GM12878 (cell line): ENCODE measurements around the gene ATF6. TPM values are rescaled to one million over a fixed set of nuclear protein-coding genes. Genes with fewer than 3 reads are reported as not detected.

ENCODE experiments used
- ATAC-seq: fragments of 200-7000 bp; cut with Tn5 transposase; 3 replicates; pipeline ENCODE4 v1.9.1; 2020; ENCODE audit warnings: mild to moderate bottlenecking, moderate library complexity
- BruUV-seq: library from RNA; stranded (reverse); fragments of 400-500 nt; replicated peaks from 2 replicates; lab custom pipeline; 2021; lab: Mats Ljungman, UMichigan
- CTCF ChIA-PET: fragments of 300-600 bp; sonication (Branson Sonifier 250); formaldehyde crosslinking; extraction: SDS; loops from one replicate; lab custom pipeline; 2021; ENCODE audit warnings: inconsistent platforms; lab: Yijun Ruan, JAX
- POLR2A ChIA-PET: fragments of 350-600 bp; formaldehyde crosslinking; extraction: SDS; loops from one replicate; lab custom pipeline; 2021; ENCODE audit warnings: inconsistent platforms; lab: Charles Lee
- RAD21 ChIA-PET: fragments of 300-600 bp; sonication (Branson Sonifier 250); formaldehyde crosslinking; loops from one replicate; lab custom pipeline; 2023; ENCODE audit warnings: antibody characterized with exemption; ENCODE audit not compliant: unreplicated experiment; lab: Charles Lee
- SMC1A ChIA-PET: fragments of 300-600 bp; sonication (Branson Sonifier 250); formaldehyde crosslinking; loops from one replicate; lab custom pipeline; 2023; ENCODE audit not compliant: unreplicated experiment, uncharacterized antibody; lab: Charles Lee
- DNase-seq: peaks from one replicate; pipeline ENCODE4 v3.0.0-alpha.2; 2011; ENCODE audit warnings: low read depth, low spot score
- FAIRE-seq: peaks from 3 replicates; lab custom pipeline; 2011; peaks lifted over from hg19 to GRCh38; lab: Jason Lieb, UNC
- H2AFZ ChIP-seq: 2 replicates; pipeline ENCODE4 v1.6.0; 2011; ENCODE audit warnings: low read depth, low read length, control low read depth; ENCODE audit not compliant: control insufficient read depth
- H3K27ac ChIP-seq: 2 replicates; pipeline ENCODE4 v1.5.1; 2011; ENCODE audit warnings: control low read depth; ENCODE audit not compliant: control insufficient read depth, insufficient read depth
- H3K27me3 ChIP-seq, 2 experiments: replicated peaks in 1 of 2; 2 replicates each; pipeline versions ENCODE4 v1.6.0 to v1.6.1; 2011; ENCODE audit warnings: low read length in 1 of 2; ENCODE audit not compliant: control insufficient read depth in 2 of 2, insufficient read depth in 2 of 2
- H3K36me3 ChIP-seq, 2 experiments: 2 replicates each; pipeline ENCODE4 v1.5.1; 2011; ENCODE audit warnings: low read length in 1 of 2; ENCODE audit not compliant: control insufficient read depth in 2 of 2, insufficient read depth in 2 of 2
- H3K4me1 ChIP-seq: 2 replicates; pipeline ENCODE4 v1.6.1; 2011; ENCODE audit warnings: mild to moderate bottlenecking, low read length, moderate library complexity, mixed read lengths; ENCODE audit not compliant: control insufficient read depth, insufficient read depth
- H3K4me2 ChIP-seq: 2 replicates; pipeline ENCODE4 v1.6.0; 2011; ENCODE audit warnings: control low read depth; ENCODE audit not compliant: control insufficient read depth, insufficient read depth
- H3K4me3 ChIP-seq: fragments of 200-600 bp; sonication (generic); 2 replicates; pipeline ENCODE4 v1.5.1; 2016
- H3K79me2 ChIP-seq: 2 replicates; pipeline ENCODE4 v1.6.0; 2011; ENCODE audit warnings: low read length; ENCODE audit not compliant: control insufficient read depth, insufficient read depth
- H3K9ac ChIP-seq: 2 replicates; pipeline ENCODE4 v1.8.0; 2011; ENCODE audit warnings: low read length, control low read depth, mixed read lengths; ENCODE audit not compliant: control insufficient read depth, insufficient read depth
- H3K9me3 ChIP-seq: replicated peaks from 3 replicates; pipeline ENCODE4 v1.5.1; 2011; ENCODE audit warnings: mild to moderate bottlenecking, low read length; ENCODE audit not compliant: control insufficient read depth, insufficient read depth
- H4K20me1 ChIP-seq: 2 replicates; pipeline ENCODE4 v1.6.0; 2011; ENCODE audit not compliant: control insufficient read depth, insufficient read depth
- BCL3 ChIP-seq: IDR thresholded peaks from 2 replicates; pipeline ENCODE4 v1.6.1; 2011; ENCODE audit warnings: borderline replicate concordance, low read depth, mild to moderate bottlenecking, moderate library complexity, low read length; ENCODE audit not compliant: insufficient read depth, poor library complexity, severe bottlenecking
- BRCA1 ChIP-seq: IDR thresholded peaks from 2 replicates; pipeline ENCODE4 v1.6.1; 2011; ENCODE audit warnings: low read depth, low read length, improper control_type of control experiment
- CBX5 ChIP-seq: sonication (generic); IDR thresholded peaks from 2 replicates; pipeline ENCODE4 v1.6.1; 2016; ENCODE audit warnings: low read depth, moderate library complexity, mild to moderate bottlenecking, inconsistent platforms
- CEBPB ChIP-seq, 2 experiments: fragments of 150-350 bp in 1 of 2; IDR thresholded peaks; 2 replicates each; pipeline ENCODE4 v1.6.1; 2012 to 2014; ENCODE audit warnings: low read depth in 2 of 2, low read length in 2 of 2, borderline replicate concordance in 1 of 2, inconsistent platforms in 1 of 2
- CREM ChIP-seq: IDR thresholded peaks from 2 replicates; pipeline ENCODE4 v1.6.1; 2014; ENCODE audit warnings: antibody characterized with exemption, low read depth
- HCFC1 ChIP-seq: fragments of 150-350 bp; IDR thresholded peaks from 2 replicates; pipeline ENCODE4 v1.6.1; 2014; ENCODE audit warnings: low read length
- HSF1 ChIP-seq: fragments of 150-350 bp; IDR thresholded peaks from 2 replicates; pipeline ENCODE4 v1.6.1; 2014; ENCODE audit warnings: mild to moderate bottlenecking, low read depth, low read length
- IRF4 ChIP-seq: IDR thresholded peaks from 2 replicates; pipeline ENCODE4 v1.6.1; 2011; ENCODE audit warnings: low read depth, low read length
- IRF5 ChIP-seq: fragments of 450-650 bp; IDR thresholded peaks from 2 replicates; pipeline ENCODE4 v1.6.1; 2017; ENCODE audit warnings: borderline replicate concordance
- MEF2A ChIP-seq: IDR thresholded peaks from 2 replicates; pipeline ENCODE4 v1.6.1; 2011; ENCODE audit warnings: low read depth, mild to moderate bottlenecking, low read length, moderate library complexity; ENCODE audit not compliant: insufficient read depth
- NBN ChIP-seq: fragments of 450-650 bp; IDR thresholded peaks from 2 replicates; pipeline ENCODE4 v1.6.1; 2016
- NFYA ChIP-seq: IDR thresholded peaks from 2 replicates; pipeline ENCODE4 v1.6.1; 2011; ENCODE audit warnings: low read depth, mild to moderate bottlenecking, low read length, improper control_type of control experiment, borderline replicate concordance
- NR2C2 ChIP-seq: IDR thresholded peaks from 2 replicates; pipeline ENCODE4 v1.6.1; 2011; ENCODE audit warnings: borderline replicate concordance, low read depth; ENCODE audit not compliant: control insufficient read depth, insufficient read length
- STAT1 ChIP-seq: fragments of 450-650 bp; conservative IDR thresholded peaks from 2 replicates; pipeline ENCODE4 v1.6.1; 2014; ENCODE audit warnings: antibody characterized with exemption, mild to moderate bottlenecking
- TAF1 ChIP-seq: IDR thresholded peaks from 2 replicates; pipeline ENCODE4 v1.6.1; 2011; ENCODE audit warnings: mild to moderate bottlenecking, low read depth, low read length, borderline replicate concordance
- TARDBP ChIP-seq: IDR thresholded peaks from 2 replicates; pipeline ENCODE4 v1.6.1; 2016; ENCODE audit warnings: borderline replicate concordance
- YBX1 ChIP-seq: fragments of 450-650 bp; IDR thresholded peaks from 2 replicates; pipeline ENCODE4 v1.6.1; 2016; ENCODE audit warnings: antibody characterized with exemption
- ZBTB33 ChIP-seq: fragments of 450-650 bp; IDR thresholded peaks from 2 replicates; pipeline ENCODE4 v1.6.1; 2017; ENCODE audit warnings: mild to moderate bottlenecking
- ZZZ3 ChIP-seq: IDR thresholded peaks from 2 replicates; pipeline ENCODE4 v1.6.1; 2011; ENCODE audit warnings: low read depth; ENCODE audit not compliant: control insufficient read depth, insufficient read length
- WGBS: methylation state at CpG from one replicate; pipeline ENCODE4 v1.1.6; 2016; ENCODE audit warnings: low lambda C conversion rate; ENCODE audit not compliant: insufficient replicate concordance, insufficient coverage; ENCODE audit errors: missing lambda C conversion rate; 5-methylcytosine and 5-hydroxymethylcytosine counted together
- in situ Hi-C: fragments of 300-500 bp; cut with MboI; formaldehyde crosslinking; loops from 9 replicates; pipeline ENCODE4 v1.14.3; 2018; ENCODE audit warnings: mixed read lengths
- intact Hi-C: fragments of 100-400 bp; cut with micrococcal nuclease; formaldehyde crosslinking; loops from one replicate; pipeline ENCODE4 v1.14.2; 2022; ENCODE audit not compliant: unreplicated experiment
- polyA plus RNA-seq, 11 experiments: library from polyadenylated mRNA; depleted of rRNA in 4 of 11; unstranded in 6 of 11; stranded (reverse) in 5 of 11; fragments of >200 nt; fragmentation: Nextera tagmentation in 4 of 11; fragmentation: Illumina TruSeq in 1 of 11; extraction: Ambion mirVana in 4 of 11; extraction: Trizol in 1 of 11; gene quantifications; 1 replicate in 1 of 11; 2 replicates in 10 of 11; pipeline versions ENCODE4 v1.2.1 to v1.2.3, GENCODE V29; 2011 to 2016; ENCODE audit warnings: inconsistent platforms in 2 of 11, missing spikeins in 2 of 11, low read depth in 1 of 11
- total RNA-seq, 4 experiments: library from RNA; depleted of rRNA in 3 of 4; stranded (reverse); fragments of >200 nt in 3 of 4; fragmentation: Illumina TruSeq in 1 of 4; extraction: Trizol in 1 of 4; gene quantifications; 2 replicates each; pipeline versions ENCODE4 v1.2.1 to v1.2.3, GENCODE V29; 2013 to 2021
- TF ChIP-seq, protein P1 (sequence below): IDR thresholded peaks from 2 replicates; pipeline ENCODE4 v1.6.1; 2012; ENCODE audit warnings: low read depth, low read length, improper control_type of control experiment

The ATF6 gene
- total and polyA plus RNA-seq, 10 of the 15 experiments (the other 5 are each of a cell fraction or from before 2014, with no cell fraction given), result 7.8 to 24.3 (median 14.7) TPM

- Histone ChIP-seq H3K27ac (no peak overlapping the region), H3K9me3 (no peaks in the 10 kb centered on the region), H3K4me1 (peaks cover 17% of the 10 kb centered on the region), H3K4me3 (no peak overlapping the region), H3K79me2 (no peaks in the 10 kb centered on the region), H2AFZ (no peak overlapping the region), H3K4me2 (no peak overlapping the region), H3K27me3 (no peaks in the 10 kb centered on the region), H3K9ac (no peak overlapping the region), H3K36me3 (peaks cover 0 to 11% of the 10 kb centered on the region in 2 experiments; a peak in 3 of 4 replicates), H4K20me1 (no peaks in the 10 kb centered on the region)
- no peak for ATAC-seq
- POLR2A ChIA-PET, result no interaction called here
- BruUV-seq, result no TSS peak
- FAIRE-seq, result no peak
- in situ Hi-C loops (no loop called here), intact Hi-C loops (no loop called here)
- WGBS, result 91% methylated on average over 2 of the region's 2 CpGs
- SMC1A ChIA-PET, result interaction anchor here (0.8 to 1.0 kb wide), 2 partner anchors 26 to 30 kb away, joined by 3 read pairs; no protein-coding TSS in a partner anchor
- RAD21 ChIA-PET, result no interaction called here
- CTCF ChIA-PET, result no interaction called here
- TF ChIP-seq, protein P1, sequence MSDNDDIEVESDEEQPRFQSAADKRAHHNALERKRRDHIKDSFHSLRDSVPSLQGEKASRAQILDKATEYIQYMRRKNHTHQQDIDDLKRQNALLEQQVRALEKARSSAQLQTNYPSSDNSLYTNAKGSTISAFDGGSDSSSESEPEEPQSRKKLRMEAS, result no peak
- TF ChIP-seq BCL3 (no peak), CBX5 (no peak), STAT1 (no peak), CREM (no peak), HCFC1 (no peak), CEBPB (IDR thresholded peaks at IDR 0.05; ENCODE audit: borderline replicate concordance in 1 of 2, low read depth in 2 of 2, low read length in 2 of 2) (no peak), IRF5 (no peak), HSF1 (no peak), MEF2A (no peak), ZZZ3 (no peak), NFYA (no peak), NR2C2 (no peak), ZBTB33 (no peak), IRF4 (no peak), NBN (no peak), TAF1 (no peak), TARDBP (no peak), YBX1 (no peak), BRCA1 (no peak)
- no peak for DNase-seq
These were observed 166.5 kb downstream of the ATF6 start for GRCh38 chr1:161932668-161933067.
